HEK293 (cell line): Measurements from ENCODE around the gene FOXE3.

Experiments used
- CTCF ChIA-PET: fragments of 350-600 bp; formaldehyde crosslinking; extraction: SDS; loops from one replicate; lab custom pipeline; 2021; ENCODE audit warnings: antibody characterized with exemption; lab: Yijun Ruan, JAX
- POLR2A ChIA-PET: fragments of 300-600 bp; formaldehyde crosslinking; extraction: SDS; loops from one replicate; lab custom pipeline; 2020; ENCODE audit warnings: antibody characterized with exemption, inconsistent platforms; lab: Yijun Ruan, JAX
- H3K27ac ChIP-seq: fragments of 200-500 bp; sonication (Bioruptor generic); 2 replicates; pipeline ENCODE4 v1.5.1; 2014; ENCODE audit warnings: low read depth, low read length, control low read depth, inconsistent platforms; ENCODE audit errors: extremely low read depth
- H3K36me3 ChIP-seq, 2 experiments: fragments of 200-500 bp in 1 of 2; sonication (Bioruptor generic) in 1 of 2; 1 replicate in 1 of 2; 2 replicates in 1 of 2; pipeline ENCODE4 v1.5.1; 2014 to 2017; ENCODE audit warnings: inconsistent platforms in 2 of 2, low read length in 2 of 2; ENCODE audit not compliant: control insufficient read depth in 2 of 2, insufficient read depth in 1 of 2
- H3K4me1 ChIP-seq: fragments of 200-500 bp; sonication (Bioruptor generic); 2 replicates; pipeline ENCODE4 v1.5.1; 2014; ENCODE audit warnings: mild to moderate bottlenecking, low read length, inconsistent platforms; ENCODE audit not compliant: control insufficient read depth, insufficient read depth
- H3K4me3 ChIP-seq: 2 replicates; pipeline ENCODE4 v1.5.1; 2011; ENCODE audit warnings: low read depth, mild to moderate bottlenecking, control low read depth, low read length, moderate library complexity
- H3K9me3 ChIP-seq: fragments of 200-500 bp; sonication (Bioruptor generic); 2 replicates; pipeline ENCODE4 v1.5.1; 2014; ENCODE audit warnings: low read depth, low read length, inconsistent platforms; ENCODE audit not compliant: control insufficient read depth, insufficient read depth
- IKZF3 ChIP-seq: fragments of 450-650 bp; IDR thresholded peaks from 2 replicates; pipeline ENCODE4 v1.5.0; 2018; ENCODE audit warnings: missing biosample characterization, mild to moderate bottlenecking, missing genetic modification characterization, moderate library complexity
- PRDM10 ChIP-seq: fragments of 450-650 bp; formaldehyde crosslinking; IDR thresholded peaks from 2 replicates; pipeline ENCODE4 v1.5.1; 2016; ENCODE audit warnings: missing biosample characterization, missing genetic modification characterization
- YY1 ChIP-seq: fragments of 450-650 bp; formaldehyde crosslinking; IDR thresholded peaks from 2 replicates; pipeline ENCODE4 v1.5.1; 2018; ENCODE audit warnings: missing biosample characterization, missing genetic modification characterization
- ZBTB20 ChIP-seq: fragments of 450-650 bp; formaldehyde crosslinking; IDR thresholded peaks from 2 replicates; pipeline ENCODE4 v1.5.1; 2016; ENCODE audit warnings: missing biosample characterization, missing genetic modification characterization
- ZBTB7A ChIP-seq: fragments of 450-650 bp; formaldehyde crosslinking; IDR thresholded peaks from 2 replicates; pipeline ENCODE4 v1.5.1; 2016; ENCODE audit warnings: low read depth, missing biosample characterization, missing genetic modification characterization
- ZEB2 ChIP-seq: fragments of 450-650 bp; formaldehyde crosslinking; IDR thresholded peaks from 2 replicates; pipeline ENCODE4 v1.5.1; 2016; ENCODE audit warnings: missing biosample characterization, missing genetic modification characterization
- ZFP3 ChIP-seq: fragments of 450-650 bp; formaldehyde crosslinking; IDR thresholded peaks from 2 replicates; pipeline ENCODE4 v1.5.1; 2016; ENCODE audit warnings: low read depth, missing biosample characterization, missing genetic modification characterization
- ZNF2 ChIP-seq: fragments of 450-650 bp; formaldehyde crosslinking; IDR thresholded peaks from 2 replicates; pipeline ENCODE4 v1.5.1; 2016; ENCODE audit warnings: missing biosample characterization, missing genetic modification characterization
- ZNF211 ChIP-seq: fragments of 450-650 bp; formaldehyde crosslinking; IDR thresholded peaks from 2 replicates; pipeline ENCODE4 v1.5.1; 2016; ENCODE audit warnings: low read depth, missing biosample characterization, missing genetic modification characterization
- ZNF23 ChIP-seq: fragments of 450-650 bp; formaldehyde crosslinking; IDR thresholded peaks from 2 replicates; pipeline ENCODE4 v1.5.1; 2016; ENCODE audit warnings: missing biosample characterization, missing genetic modification characterization, borderline replicate concordance
- ZNF24 ChIP-seq: fragments of 450-650 bp; formaldehyde crosslinking; IDR thresholded peaks from 2 replicates; pipeline ENCODE4 v1.5.1; 2016; ENCODE audit warnings: missing biosample characterization, missing genetic modification characterization
- ZNF324 ChIP-seq: fragments of 450-650 bp; formaldehyde crosslinking; IDR thresholded peaks from 2 replicates; pipeline ENCODE4 v1.5.1; 2016; ENCODE audit warnings: missing biosample characterization, missing genetic modification characterization
- ZNF350 ChIP-seq: fragments of 450-650 bp; formaldehyde crosslinking; IDR thresholded peaks from 2 replicates; pipeline ENCODE4 v1.5.0; 2017; ENCODE audit warnings: missing biosample characterization, mild to moderate bottlenecking, missing genetic modification characterization
- ZNF391 ChIP-seq: fragments of 450-650 bp; formaldehyde crosslinking; IDR thresholded peaks from 2 replicates; pipeline ENCODE4 v1.5.1; 2016; ENCODE audit warnings: low read depth, missing biosample characterization, missing genetic modification characterization, borderline replicate concordance
- ZNF404 ChIP-seq: fragments of 450-650 bp; formaldehyde crosslinking; IDR thresholded peaks from 2 replicates; pipeline ENCODE4 v1.5.1; 2017; ENCODE audit warnings: missing biosample characterization, missing genetic modification characterization
- ZNF518A ChIP-seq: fragments of 450-650 bp; formaldehyde crosslinking; conservative IDR thresholded peaks from 2 replicates; pipeline ENCODE4 v1.5.1; 2016; ENCODE audit warnings: low read depth, missing biosample characterization, missing genetic modification characterization
- ZNF530 ChIP-seq: fragments of 450-650 bp; formaldehyde crosslinking; IDR thresholded peaks from 2 replicates; pipeline ENCODE4 v1.5.1; 2016; ENCODE audit warnings: low read depth, missing biosample characterization, missing genetic modification characterization
- ZNF560 ChIP-seq: fragments of 450-650 bp; formaldehyde crosslinking; IDR thresholded peaks from 2 replicates; pipeline ENCODE4 v1.5.1; 2017; ENCODE audit warnings: missing biosample characterization, missing genetic modification characterization, borderline replicate concordance
- ZNF580 ChIP-seq: fragments of 450-650 bp; formaldehyde crosslinking; IDR thresholded peaks from 2 replicates; pipeline ENCODE4 v1.5.1; 2016; ENCODE audit warnings: missing biosample characterization, missing genetic modification characterization
- ZNF654 ChIP-seq: fragments of 450-650 bp; formaldehyde crosslinking; IDR thresholded peaks from 2 replicates; pipeline ENCODE4 v1.5.1; 2016; ENCODE audit warnings: low read depth, missing biosample characterization, missing genetic modification characterization
- ZNF660 ChIP-seq: fragments of 450-650 bp; IDR thresholded peaks from 2 replicates; pipeline ENCODE4 v1.5.1; 2018; ENCODE audit warnings: missing biosample characterization, mild to moderate bottlenecking, missing genetic modification characterization
- ZNF701 ChIP-seq: fragments of 450-650 bp; formaldehyde crosslinking; IDR thresholded peaks from 2 replicates; pipeline ENCODE4 v1.5.1; 2016; ENCODE audit warnings: missing biosample characterization, missing genetic modification characterization
- ZNF704 ChIP-seq: fragments of 450-650 bp; formaldehyde crosslinking; IDR thresholded peaks from 2 replicates; pipeline ENCODE4 v1.5.1; 2016; ENCODE audit warnings: missing biosample characterization, missing genetic modification characterization
- ZNF768 ChIP-seq: fragments of 450-650 bp; formaldehyde crosslinking; IDR thresholded peaks from 2 replicates; pipeline ENCODE4 v1.5.1; 2018; ENCODE audit warnings: missing biosample characterization, mild to moderate bottlenecking, missing genetic modification characterization
- ZNF776 ChIP-seq: fragments of 450-650 bp; formaldehyde crosslinking; IDR thresholded peaks from 2 replicates; pipeline ENCODE4 v1.5.0; 2017; ENCODE audit warnings: missing biosample characterization, missing genetic modification characterization, borderline replicate concordance
- ZNF830 ChIP-seq: fragments of 450-650 bp; IDR thresholded peaks from 2 replicates; pipeline ENCODE4 v1.5.0; 2018; ENCODE audit warnings: missing biosample characterization, missing genetic modification characterization, low read depth, mild to moderate bottlenecking, moderate library complexity
- ZNF837 ChIP-seq: fragments of 450-650 bp; formaldehyde crosslinking; IDR thresholded peaks from 2 replicates; pipeline ENCODE4 v1.5.1; 2016; ENCODE audit warnings: missing biosample characterization, missing genetic modification characterization

The FOXE3 gene

GRCh38 chr1:47440599-47441081 lies 24.6 kb downstream of the FOXE3 start:
- no peak for TF ChIP-seq ZNF324 (tag by site-specific recombination)
- TF ChIP-seq ZNF837 (tag by site-specific recombination): no peak
- no peak for TF ChIP-seq ZNF391 (tag by site-specific recombination)
- TF ChIP-seq IKZF3 (tag by site-specific recombination): no peak
- TF ChIP-seq ZNF2: no peak
- TF ChIP-seq ZBTB7A: no peak
- no peak for TF ChIP-seq ZBTB20
- no peak for TF ChIP-seq ZNF660 (tag by site-specific recombination)
- no peak for TF ChIP-seq ZNF350 (tag by site-specific recombination)
- no peak for TF ChIP-seq ZNF768 (tag by site-specific recombination)
- TF ChIP-seq ZNF580 (tag by site-specific recombination): no peak
- no peak for TF ChIP-seq ZNF701 (tag by site-specific recombination)
- no peak for TF ChIP-seq ZEB2
- no peak for TF ChIP-seq ZNF654 (tag by site-specific recombination)
- TF ChIP-seq ZNF404 (tag by site-specific recombination): no peak
- no peak for TF ChIP-seq ZNF518A
- POLR2A ChIA-PET: interaction anchor here (0.8 kb wide), 1 partner anchor 107 kb away, joined by 3 read pairs; the partner anchor contains the start of gene CMPK1
- CTCF ChIA-PET: interaction anchor here (0.7 to 2.3 kb wide), 12 partner anchors 8 to 285 kb away, joined by 3 to 8 read pairs (median 4); no protein-coding TSS in a partner anchor
- Histone ChIP-seq H3K36me3 (peaks cover 0 to 6% of the 10 kb centered on the region in 2 experiments; a peak in 1 of 3 replicates), H3K27ac (no peak overlapping the region), H3K9me3 (no peaks in the 10 kb centered on the region), H3K4me1 (no peaks in the 10 kb centered on the region), H3K4me3 (no peak overlapping the region)

GRCh38 chr1:47441450-47442106 lies 25.5 kb downstream of the FOXE3 start:
- Histone ChIP-seq H3K9me3 (no peaks in the 10 kb centered on the region), H3K4me3 (no peak overlapping the region), H3K27ac (no peak overlapping the region), H3K36me3 (no peaks in the 10 kb centered on the region), H3K4me1 (no peaks in the 10 kb centered on the region)
- CTCF ChIA-PET: interaction anchor here (0.5 to 2.3 kb wide), 14 partner anchors 8 to 285 kb away, joined by 3 to 8 read pairs (median 4); no protein-coding TSS in a partner anchor
- POLR2A ChIA-PET: no interaction called here
- TF ChIP-seq ZNF23 (tag by site-specific recombination) (no peak), ZNF211 (tag by site-specific recombination) (no peak), ZNF24 (tag by site-specific recombination) (no peak), PRDM10 (tag by site-specific recombination) (no peak), YY1 (no peak), ZNF776 (tag by site-specific recombination) (no peak), ZNF560 (tag by site-specific recombination) (no peak), ZNF830 (tag by site-specific recombination) (no peak), ZFP3 (tag by site-specific recombination) (no peak), ZNF530 (no peak), ZNF704 (no peak)
